ENCODE data around the gene MRTFA.

GRCh38 chr22:40374567-40374966 lies 262.0 kb downstream of the MRTFA start:
- TF ChIP-seq CTCF (conservative IDR thresholded peaks at IDR 0.05) (no peak), EZH2 (IDR thresholded peaks at IDR 0.05; ENCODE audit: low read depth) (no peak)

Measured in PC-9 (cell line).